Measurements from ENCODE around the gene DEPDC1. TPM values are rescaled to one million over a fixed set of nuclear protein-coding genes. Genes with fewer than 3 reads are reported as not detected.

The DEPDC1 gene
- total RNA-seq, 1 experiment from 2014 or later = 20.3 TPM

- CTCF ChIA-PET = no interaction called here
- intact Hi-C loops (cut with micrococcal nuclease; ENCODE audit: unreplicated experiment) = no loop called here
- Histone ChIP-seq H3K27me3 (replicated peaks; ENCODE audit: control insufficient read depth, insufficient read depth, low read length) (no peaks in the 10 kb centered on the region), H3K4me3 (ENCODE audit: low read depth, low read length) (no peak overlapping the region), H3K36me3 (ENCODE audit: control insufficient read depth, insufficient read depth, low read length) (no peaks in the 10 kb centered on the region), H3K9me3 (no peaks in the 10 kb centered on the region), H3K4me1 (no peaks in the 10 kb centered on the region)
- POLR2A ChIA-PET = no interaction called here
- BruUV-seq (replicated peaks) = no TSS peak
- no peaks in the 10 kb centered on the region for H3K4me1 Mint-ChIP-seq (ENCODE audit: low read depth, unreplicated experiment)
- no peaks in the 10 kb centered on the region for H3K36me3 Mint-ChIP-seq (ENCODE audit: insufficient read depth, unreplicated experiment)
- H3K27me3 Mint-ChIP-seq (ENCODE audit: insufficient read depth, unreplicated experiment) = no peaks in the 10 kb centered on the region
- H3K4me3 Mint-ChIP-seq (ENCODE audit: unreplicated experiment) = no peak overlapping the region
- no peaks in the 10 kb centered on the region for H3K9me3 Mint-ChIP-seq (ENCODE audit: unreplicated experiment)
- no peak for DNase-seq
- no peak overlapping the region for H3K27ac Mint-ChIP-seq (ENCODE audit: unreplicated experiment)
- TF ChIP-seq, protein P1, sequence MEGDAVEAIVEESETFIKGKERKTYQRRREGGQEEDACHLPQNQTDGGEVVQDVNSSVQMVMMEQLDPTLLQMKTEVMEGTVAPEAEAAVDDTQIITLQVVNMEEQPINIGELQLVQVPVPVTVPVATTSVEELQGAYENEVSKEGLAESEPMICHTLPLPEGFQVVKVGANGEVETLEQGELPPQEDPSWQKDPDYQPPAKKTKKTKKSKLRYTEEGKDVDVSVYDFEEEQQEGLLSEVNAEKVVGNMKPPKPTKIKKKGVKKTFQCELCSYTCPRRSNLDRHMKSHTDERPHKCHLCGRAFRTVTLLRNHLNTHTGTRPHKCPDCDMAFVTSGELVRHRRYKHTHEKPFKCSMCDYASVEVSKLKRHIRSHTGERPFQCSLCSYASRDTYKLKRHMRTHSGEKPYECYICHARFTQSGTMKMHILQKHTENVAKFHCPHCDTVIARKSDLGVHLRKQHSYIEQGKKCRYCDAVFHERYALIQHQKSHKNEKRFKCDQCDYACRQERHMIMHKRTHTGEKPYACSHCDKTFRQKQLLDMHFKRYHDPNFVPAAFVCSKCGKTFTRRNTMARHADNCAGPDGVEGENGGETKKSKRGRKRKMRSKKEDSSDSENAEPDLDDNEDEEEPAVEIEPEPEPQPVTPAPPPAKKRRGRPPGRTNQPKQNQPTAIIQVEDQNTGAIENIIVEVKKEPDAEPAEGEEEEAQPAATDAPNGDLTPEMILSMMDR (IDR thresholded peaks at IDR 0.05; ENCODE audit: insufficient read depth in 1 of 2, low read depth in 1 of 2, low read length in 1 of 2, severe bottlenecking in 1 of 2, unreplicated experiment in 1 of 2) = no peak
Measured at GRCh38 chr1:68454534-68454933, 42.3 kb downstream of the DEPDC1 start.

DNA sequence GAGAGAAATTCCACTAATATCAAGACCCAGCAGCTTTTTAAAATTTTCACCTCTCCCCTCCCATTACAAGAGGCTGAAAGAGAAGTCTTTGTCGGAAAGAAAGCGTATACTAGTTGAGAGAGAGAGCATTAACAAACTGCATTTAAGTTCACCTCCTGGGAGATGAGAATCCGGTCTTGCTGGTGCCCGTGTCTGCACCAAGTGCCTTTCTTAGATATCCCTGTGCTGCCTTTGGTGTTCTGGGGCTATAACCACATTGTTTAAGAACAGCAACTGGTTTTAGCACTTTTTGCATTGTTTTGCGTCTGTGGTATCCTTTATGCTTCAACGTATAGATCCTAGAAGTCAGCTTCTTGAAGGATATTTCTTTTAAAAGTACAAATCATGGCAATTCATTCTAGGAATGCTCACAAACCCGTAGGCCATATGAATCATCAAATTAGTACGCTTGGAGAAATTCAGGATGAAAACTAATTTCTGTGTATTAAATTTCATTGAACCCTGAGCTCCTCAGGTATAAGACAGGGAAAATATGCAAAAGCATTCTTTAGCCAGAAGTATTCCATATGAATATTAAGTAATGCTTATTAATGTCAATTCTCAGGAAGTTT lies 43.7 kb downstream of the DEPDC1 start:
- Mint-ChIP-seq H3K27ac (ENCODE audit: unreplicated experiment) (no peak overlapping the region), H3K27me3 (ENCODE audit: insufficient read depth, unreplicated experiment) (no peaks in the 10 kb centered on the region), H3K4me3 (ENCODE audit: unreplicated experiment) (no peak overlapping the region), H3K36me3 (ENCODE audit: insufficient read depth, unreplicated experiment) (no peaks in the 10 kb centered on the region), H3K4me1 (ENCODE audit: low read depth, unreplicated experiment) (no peaks in the 10 kb centered on the region), H3K9me3 (ENCODE audit: unreplicated experiment) (no peaks in the 10 kb centered on the region)
- intact Hi-C loops (cut with micrococcal nuclease; ENCODE audit: unreplicated experiment) = no loop called here
- no peaks in the 10 kb centered on the region for H3K4me1 ChIP-seq
- no TSS peak for BruUV-seq (replicated peaks)
- POLR2A ChIA-PET = no interaction called here
- DNase-seq = no peak
- H3K4me3 ChIP-seq (ENCODE audit: low read depth, low read length) = no peak overlapping the region
- CTCF ChIA-PET = no interaction called here
- H3K36me3 ChIP-seq (ENCODE audit: control insufficient read depth, insufficient read depth, low read length) = no peaks in the 10 kb centered on the region
- TF ChIP-seq, protein P1 (IDR thresholded peaks at IDR 0.05; ENCODE audit: insufficient read depth in 1 of 2, low read depth in 1 of 2, low read length in 1 of 2, severe bottlenecking in 1 of 2, unreplicated experiment in 1 of 2) = no peak
- no peaks in the 10 kb centered on the region for H3K9me3 ChIP-seq
- no peaks in the 10 kb centered on the region for H3K27me3 ChIP-seq (replicated peaks; ENCODE audit: control insufficient read depth, insufficient read depth, low read length)

DNA sequence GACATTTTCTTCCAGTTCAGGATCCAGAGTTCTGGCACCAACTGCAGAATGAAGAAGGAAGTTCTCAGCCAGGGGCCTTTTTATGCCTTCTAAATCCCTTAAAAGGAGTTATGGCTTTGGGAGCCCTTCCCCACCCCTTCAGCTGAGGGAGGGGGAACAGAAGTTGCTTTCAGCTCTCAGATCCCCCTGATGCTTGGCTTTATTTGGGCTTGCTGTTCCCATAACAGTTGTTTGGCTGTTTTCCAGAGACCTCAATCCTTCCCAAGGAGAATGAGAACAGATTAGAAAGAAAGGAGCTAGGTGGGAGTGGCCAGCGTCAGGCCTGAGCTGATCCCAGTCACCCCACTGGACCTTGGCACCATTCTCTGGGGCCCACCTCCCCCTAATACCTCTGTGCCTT lies 47.0 kb downstream of the DEPDC1 start, which contains the start of gene RPE65:
Gene RPE65 (minus strand): TSS at position 54 of the 400 bp plus-strand sequence. CDS start 49 bp downstream, at position 5.
- Histone ChIP-seq H3K27me3 (replicated peaks; ENCODE audit: control insufficient read depth, insufficient read depth, low read length) (no peaks in the 10 kb centered on the region), H3K4me1 (no peaks in the 10 kb centered on the region), H3K4me3 (ENCODE audit: low read depth, low read length) (no peak within 1 kb of the TSS), H3K9me3 (no peaks in the 10 kb centered on the region), H3K36me3 (ENCODE audit: control insufficient read depth, insufficient read depth, low read length) (no peaks in the 10 kb centered on the region)
- POLR2A ChIA-PET = no interaction called here
- no peak within 1 kb of the TSS for H3K4me3 Mint-ChIP-seq (ENCODE audit: unreplicated experiment)
- no peaks in the 10 kb centered on the region for H3K27me3 Mint-ChIP-seq (ENCODE audit: insufficient read depth, unreplicated experiment)
- no peaks in the 10 kb centered on the region for H3K36me3 Mint-ChIP-seq (ENCODE audit: insufficient read depth, unreplicated experiment)
- CTCF ChIA-PET = no interaction called here
- H3K27ac Mint-ChIP-seq (ENCODE audit: unreplicated experiment) = no peak within 1 kb of the TSS
- TF ChIP-seq, protein P1 (IDR thresholded peaks at IDR 0.05; ENCODE audit: insufficient read depth in 1 of 2, low read depth in 1 of 2, low read length in 1 of 2, severe bottlenecking in 1 of 2, unreplicated experiment in 1 of 2) = no peak
- intact Hi-C loops (cut with micrococcal nuclease; ENCODE audit: unreplicated experiment) = no loop called here
- BruUV-seq (replicated peaks) = no TSS peak
- H3K4me1 Mint-ChIP-seq (ENCODE audit: low read depth, unreplicated experiment) = no peaks in the 10 kb centered on the region
- no peak for DNase-seq
- no peaks in the 10 kb centered on the region for H3K9me3 Mint-ChIP-seq (ENCODE audit: unreplicated experiment)
